B cell (primary cell): ENCODE measurements around the gene RMC1.

Experiments used
- EZH2 ChIP-seq: IDR thresholded peaks from 2 replicates; pipeline ENCODE4 v1.6.1; 2012; ENCODE audit warnings: borderline replicate concordance, low read depth, mild to moderate bottlenecking, moderate library complexity, low read length; ENCODE audit not compliant: insufficient read depth, poor library complexity, severe bottlenecking
- TF ChIP-seq, protein P1 (sequence below): fragments of 200-600 bp; IDR thresholded peaks from one replicate; pipeline ENCODE4 v1.8.0; 2022; ENCODE audit warnings: antibody characterized with exemption, mild to moderate bottlenecking

DNA sequence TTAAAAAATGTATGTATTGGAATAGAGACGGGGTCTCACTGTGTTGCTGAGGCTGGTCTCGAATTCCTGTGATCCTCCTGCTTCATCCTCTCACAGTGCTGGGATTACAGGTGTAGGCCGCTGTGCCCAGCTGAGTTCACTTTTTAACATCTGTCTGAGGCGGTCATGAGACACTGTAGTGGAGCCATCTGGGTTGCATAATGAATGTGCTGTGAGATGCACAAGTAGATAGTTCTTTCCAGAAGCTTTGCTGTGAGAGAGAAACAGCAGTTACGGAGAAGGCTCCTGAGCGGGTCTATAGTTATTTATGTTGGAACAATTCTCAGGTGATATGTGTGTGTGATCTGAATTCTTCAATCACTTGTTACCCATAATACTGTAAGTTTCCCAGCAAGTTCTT is 3.1 kb downstream of the RMC1 start:
- TF ChIP-seq, protein P1, sequence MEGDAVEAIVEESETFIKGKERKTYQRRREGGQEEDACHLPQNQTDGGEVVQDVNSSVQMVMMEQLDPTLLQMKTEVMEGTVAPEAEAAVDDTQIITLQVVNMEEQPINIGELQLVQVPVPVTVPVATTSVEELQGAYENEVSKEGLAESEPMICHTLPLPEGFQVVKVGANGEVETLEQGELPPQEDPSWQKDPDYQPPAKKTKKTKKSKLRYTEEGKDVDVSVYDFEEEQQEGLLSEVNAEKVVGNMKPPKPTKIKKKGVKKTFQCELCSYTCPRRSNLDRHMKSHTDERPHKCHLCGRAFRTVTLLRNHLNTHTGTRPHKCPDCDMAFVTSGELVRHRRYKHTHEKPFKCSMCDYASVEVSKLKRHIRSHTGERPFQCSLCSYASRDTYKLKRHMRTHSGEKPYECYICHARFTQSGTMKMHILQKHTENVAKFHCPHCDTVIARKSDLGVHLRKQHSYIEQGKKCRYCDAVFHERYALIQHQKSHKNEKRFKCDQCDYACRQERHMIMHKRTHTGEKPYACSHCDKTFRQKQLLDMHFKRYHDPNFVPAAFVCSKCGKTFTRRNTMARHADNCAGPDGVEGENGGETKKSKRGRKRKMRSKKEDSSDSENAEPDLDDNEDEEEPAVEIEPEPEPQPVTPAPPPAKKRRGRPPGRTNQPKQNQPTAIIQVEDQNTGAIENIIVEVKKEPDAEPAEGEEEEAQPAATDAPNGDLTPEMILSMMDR = no peak
- TF ChIP-seq EZH2 = no peak
